KOPT-K1 (cell line): ENCODE results near the gene HSBP1L1.
"Not testable (repeated sequence)": the region's sequence is repeated elsewhere in the genome, so short reads cannot be mapped to it uniquely, and the experiment has no call there.

Experiments
- H3K27ac ChIP-seq: fragments of 200-600 bp; sonication (generic); 2 replicates; pipeline ENCODE4 v1.5.1; 2016; ENCODE audit warnings: antibody characterized with exemption, mild to moderate bottlenecking, low read depth, low read length; ENCODE audit not compliant: poor library complexity, severe bottlenecking
- H3K36me3 ChIP-seq: fragments of 200-600 bp; sonication (generic); 2 replicates; pipeline ENCODE4 v1.5.1; 2017; ENCODE audit warnings: antibody characterized with exemption, mild to moderate bottlenecking, low read length, moderate library complexity; ENCODE audit not compliant: insufficient read depth
- H3K9me3 ChIP-seq: fragments of 200-600 bp; sonication (generic); 2 replicates; pipeline ENCODE4 v1.5.1; 2017; ENCODE audit warnings: antibody characterized with exemption, low read length, mild to moderate bottlenecking; ENCODE audit not compliant: insufficient read depth, poor library complexity, severe bottlenecking

The HSBP1L1 gene

GRCh38 chr18:79958981-79959380, 5.5 kb upstream of the HSBP1L1 start:
- H3K36me3 ChIP-seq: no peaks in the 10 kb centered on the region
- H3K27ac ChIP-seq: no peak overlapping the region
- no peaks in the 10 kb centered on the region for H3K9me3 ChIP-seq

GRCh38 chr18:79960161-79960801, 4.2 kb upstream of the HSBP1L1 start:
- peak overlapping the region; percentile 52 for H3K27ac ChIP-seq
- not testable (repeated sequence) for H3K36me3 ChIP-seq, H3K9me3 ChIP-seq

DNA sequence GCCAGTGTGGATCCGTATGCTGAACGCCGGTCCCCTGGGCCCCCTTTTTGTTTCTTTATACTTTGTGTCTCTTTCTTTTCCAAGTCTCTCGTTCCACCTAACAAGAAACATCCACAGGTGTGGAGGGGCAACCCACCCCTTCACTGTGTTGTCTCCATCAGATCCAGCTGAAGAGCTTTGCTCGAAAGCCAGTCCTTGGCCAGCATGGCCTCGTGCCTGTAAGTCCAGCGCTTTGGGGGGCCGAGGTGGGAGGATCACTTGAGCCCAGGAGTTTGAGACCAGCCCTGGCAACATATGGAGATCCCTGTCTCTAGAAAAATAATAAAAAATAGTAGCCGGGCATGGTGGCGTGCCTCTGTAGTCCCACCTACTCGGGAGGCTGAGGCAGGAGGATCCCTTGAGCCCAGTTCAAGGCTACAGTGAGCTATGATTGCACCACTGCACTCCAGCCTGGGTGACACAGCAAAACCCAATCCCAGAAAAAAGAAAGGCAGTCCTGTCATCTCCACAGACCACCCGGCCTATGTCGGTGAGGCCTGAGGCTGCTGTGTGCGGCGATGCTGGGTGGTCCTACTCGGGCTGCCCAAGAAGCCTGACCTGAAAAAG, 3.4 kb upstream of the HSBP1L1 start:
- Histone ChIP-seq H3K36me3 (no peaks in the 10 kb centered on the region), H3K27ac (no peak overlapping the region), H3K9me3 (no peaks in the 10 kb centered on the region)

GRCh38 chr18:79961527-79962291, 2.7 kb upstream of the HSBP1L1 start:
- no peak overlapping the region for H3K27ac ChIP-seq

GRCh38 chr18:79962311-79962710, 2.1 kb upstream of the HSBP1L1 start:
- H3K27ac ChIP-seq: no peak overlapping the region
- no peaks in the 10 kb centered on the region for H3K9me3 ChIP-seq
- 0 out of 2 replicates have a peak, but pooled peaks cover 2% of the 10 kb centered on the region for H3K36me3 ChIP-seq

More at GRCh38 chr18:79961527-79962291, 2.7 kb upstream of the HSBP1L1 start:
- H3K36me3 ChIP-seq: no peaks in the 10 kb centered on the region
- H3K9me3 ChIP-seq: no peaks in the 10 kb centered on the region

DNA sequence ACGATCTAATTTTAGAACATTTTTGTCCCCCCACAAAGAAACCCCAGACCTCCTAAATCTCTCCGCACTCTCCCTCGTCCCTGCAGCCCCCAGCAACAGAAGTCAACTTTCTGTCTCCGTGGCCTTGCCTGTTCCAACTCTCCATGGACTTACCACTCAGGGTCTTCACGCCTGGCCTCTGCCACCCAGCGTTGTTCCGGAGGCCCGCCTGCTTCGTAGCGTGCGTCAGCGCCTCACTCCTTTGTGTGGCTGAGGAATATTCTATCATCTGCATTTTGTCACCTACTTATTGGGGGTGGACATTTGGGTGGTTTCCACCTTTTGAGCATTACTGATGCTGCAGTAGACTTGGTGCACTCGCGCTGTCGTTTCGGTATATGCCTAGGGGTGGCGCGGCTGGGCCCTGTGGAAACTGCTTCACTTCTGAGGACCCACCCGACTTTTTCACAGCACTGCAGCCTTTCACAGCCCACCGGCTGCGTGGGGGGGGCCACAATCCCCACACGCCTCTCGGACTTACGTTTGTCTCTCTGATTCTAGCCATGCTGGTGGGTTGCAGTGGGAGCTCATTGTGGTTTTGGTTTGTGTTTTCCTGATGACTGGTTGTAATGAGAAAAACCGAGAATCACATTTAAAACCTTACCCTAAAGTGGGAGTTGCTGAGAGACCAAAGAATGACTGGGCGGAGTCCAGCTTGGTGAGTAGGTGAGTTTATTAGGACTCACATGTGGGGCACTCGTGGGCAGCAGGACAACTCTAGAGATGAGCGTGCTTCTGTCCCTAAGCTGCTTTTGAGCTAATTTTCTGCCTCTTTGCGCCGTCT, 1.4 kb upstream of the HSBP1L1 start:
- no peak overlapping the region for H3K27ac ChIP-seq
- no peaks in the 10 kb centered on the region for H3K9me3 ChIP-seq
- peaks cover 9% of the 10 kb centered on the region; the same call in 1 of the 2 replicates for H3K36me3 ChIP-seq

DNA sequence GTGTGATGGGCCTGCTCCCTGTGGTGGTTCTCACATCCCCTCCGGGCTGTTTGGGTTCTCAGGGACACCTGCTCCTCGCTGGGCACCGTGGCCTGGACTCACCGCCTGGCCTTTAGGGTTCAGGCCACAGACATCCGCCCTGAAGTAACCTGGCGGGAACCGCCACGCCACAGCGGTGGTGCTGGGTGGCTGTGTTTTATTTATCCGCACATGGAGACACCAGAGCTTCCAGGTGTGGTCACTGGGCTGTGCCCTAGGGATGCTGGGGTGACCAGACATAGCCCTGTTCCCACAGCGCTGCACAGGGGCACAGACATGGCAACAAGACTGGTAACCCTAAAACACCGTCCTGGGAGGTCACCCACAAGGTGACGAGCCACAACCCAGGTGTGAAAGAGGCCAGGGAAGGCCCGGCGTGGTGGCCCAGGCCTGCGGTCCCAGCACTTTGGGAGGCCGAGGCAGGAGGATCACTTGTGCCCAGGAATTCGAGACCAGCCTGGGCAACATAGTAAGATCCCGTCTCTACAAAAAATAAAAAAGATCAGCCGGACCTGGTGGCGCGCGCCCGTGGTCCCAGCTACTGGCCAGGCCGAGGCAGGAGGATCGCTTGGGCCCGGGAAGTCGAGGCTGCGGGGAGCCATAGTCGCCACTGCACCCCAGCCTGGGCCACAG, 649 bp upstream of the HSBP1L1 start:
- H3K36me3 ChIP-seq: peaks cover 9% of the 10 kb centered on the region; the same call in 1 of the 2 replicates
- H3K9me3 ChIP-seq: no peaks in the 10 kb centered on the region
- H3K27ac ChIP-seq: no peak overlapping the region

DNA sequence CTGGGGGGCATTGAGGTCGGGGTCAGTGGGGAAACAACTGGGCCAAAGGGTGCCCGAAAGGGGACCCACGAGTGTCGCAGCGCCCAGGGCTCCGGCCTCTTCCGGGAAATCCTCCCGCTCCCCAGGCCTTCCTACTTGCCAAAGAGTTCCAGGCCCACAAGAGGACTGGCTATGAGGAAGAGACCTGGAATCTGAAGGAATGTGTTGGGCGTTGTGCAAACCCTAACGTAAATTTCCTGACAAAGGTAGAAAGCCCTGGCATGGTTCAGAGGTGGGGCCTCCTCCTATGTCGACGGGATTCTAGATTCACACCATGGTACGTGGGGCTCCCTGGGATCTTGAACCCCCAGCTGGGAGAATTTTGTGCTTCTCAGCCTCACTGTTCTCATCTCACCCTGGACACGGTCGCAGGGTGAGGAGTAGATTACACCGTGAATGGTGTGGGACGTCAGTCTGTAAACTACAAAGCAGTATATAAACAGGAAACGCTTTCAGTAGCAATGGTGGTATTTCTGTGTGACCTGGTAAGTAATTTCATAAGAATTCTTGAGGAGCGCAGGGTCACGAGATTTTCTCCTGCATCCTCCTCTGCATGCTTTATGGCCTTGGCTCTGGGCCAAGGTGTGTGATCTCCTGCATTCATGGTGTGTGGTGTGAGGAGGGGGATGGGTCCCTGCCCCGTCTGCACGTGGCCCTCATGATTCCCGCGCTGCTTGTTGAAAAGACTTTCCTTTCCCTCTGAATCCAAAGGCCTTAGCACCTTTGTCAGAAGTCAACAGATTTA, 868 bp downstream of the HSBP1L1 start:
- Histone ChIP-seq H3K9me3 (no peaks in the 10 kb centered on the region), H3K27ac (no peak overlapping the region), H3K36me3 (peaks cover 20% of the 10 kb centered on the region)

- Histone ChIP-seq H3K9me3 (no peaks in the 10 kb centered on the region), H3K27ac (no peak overlapping the region), H3K36me3 (peaks cover 73% of the 10 kb centered on the region)
Observed at GRCh38 chr18:79970419-79971133, 6.1 kb downstream of the HSBP1L1 start.

- no peak overlapping the region for H3K27ac ChIP-seq
- peaks cover 81% of the 10 kb centered on the region for H3K36me3 ChIP-seq
- no peaks in the 10 kb centered on the region for H3K9me3 ChIP-seq
Observed at GRCh38 chr18:79971211-79971952, 6.9 kb downstream of the HSBP1L1 start.

DNA sequence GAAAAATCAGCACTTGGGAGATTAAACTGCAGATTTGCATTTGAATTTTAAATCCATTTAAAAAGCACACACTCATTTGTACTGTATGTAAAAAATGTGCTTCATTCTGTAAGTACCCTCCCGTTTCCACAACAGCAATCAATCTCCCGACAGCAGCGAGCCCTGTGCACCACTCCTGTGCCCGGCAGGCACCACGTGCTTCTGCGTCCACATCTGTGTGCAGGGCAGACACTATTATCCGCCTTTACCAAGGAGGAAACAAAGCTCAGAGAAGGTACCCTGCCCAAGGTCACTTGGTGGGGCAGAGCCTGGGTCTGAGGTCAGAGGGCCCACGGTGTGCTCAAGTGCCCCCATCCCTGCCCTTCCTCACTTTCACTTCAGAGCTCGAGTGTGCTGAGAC, 7.5 kb downstream of the HSBP1L1 start:
- no peaks in the 10 kb centered on the region for H3K9me3 ChIP-seq
- no peak overlapping the region for H3K27ac ChIP-seq
- peaks cover 87% of the 10 kb centered on the region for H3K36me3 ChIP-seq

GRCh38 chr18:79972720-79973119, 8.3 kb downstream of the HSBP1L1 start:
- H3K9me3 ChIP-seq: no peaks in the 10 kb centered on the region
- peaks cover 86% of the 10 kb centered on the region for H3K36me3 ChIP-seq
- H3K27ac ChIP-seq: no peak overlapping the region

- Histone ChIP-seq H3K36me3 (peaks cover 88% of the 10 kb centered on the region), H3K9me3 (no peaks in the 10 kb centered on the region), H3K27ac (no peak overlapping the region)
Observed at GRCh38 chr18:79973517-79973916, 9.1 kb downstream of the HSBP1L1 start.
